GM12865 (cell line): ENCODE data around the gene DNHD1.
A peak's percentile ranks its signal among the peaks of the same experiment; 100 is the strongest.

Source experiments
- DNase-seq: peaks from one replicate; pipeline ENCODE4 v3.0.0; 2010; ENCODE audit warnings: low read depth
- H3K4me3 ChIP-seq: 2 replicates; pipeline ENCODE4 v1.5.1; 2011; ENCODE audit warnings: mild to moderate bottlenecking, low read depth, low read length, control low read depth
- CTCF ChIP-seq: IDR thresholded peaks from 2 replicates; pipeline ENCODE4 v1.5.1; 2011; ENCODE audit warnings: low read length, control low read depth, low read depth, inconsistent platforms; ENCODE audit not compliant: insufficient read depth; ENCODE audit errors: missing control alignments

DNHD1 gene

DNA sequence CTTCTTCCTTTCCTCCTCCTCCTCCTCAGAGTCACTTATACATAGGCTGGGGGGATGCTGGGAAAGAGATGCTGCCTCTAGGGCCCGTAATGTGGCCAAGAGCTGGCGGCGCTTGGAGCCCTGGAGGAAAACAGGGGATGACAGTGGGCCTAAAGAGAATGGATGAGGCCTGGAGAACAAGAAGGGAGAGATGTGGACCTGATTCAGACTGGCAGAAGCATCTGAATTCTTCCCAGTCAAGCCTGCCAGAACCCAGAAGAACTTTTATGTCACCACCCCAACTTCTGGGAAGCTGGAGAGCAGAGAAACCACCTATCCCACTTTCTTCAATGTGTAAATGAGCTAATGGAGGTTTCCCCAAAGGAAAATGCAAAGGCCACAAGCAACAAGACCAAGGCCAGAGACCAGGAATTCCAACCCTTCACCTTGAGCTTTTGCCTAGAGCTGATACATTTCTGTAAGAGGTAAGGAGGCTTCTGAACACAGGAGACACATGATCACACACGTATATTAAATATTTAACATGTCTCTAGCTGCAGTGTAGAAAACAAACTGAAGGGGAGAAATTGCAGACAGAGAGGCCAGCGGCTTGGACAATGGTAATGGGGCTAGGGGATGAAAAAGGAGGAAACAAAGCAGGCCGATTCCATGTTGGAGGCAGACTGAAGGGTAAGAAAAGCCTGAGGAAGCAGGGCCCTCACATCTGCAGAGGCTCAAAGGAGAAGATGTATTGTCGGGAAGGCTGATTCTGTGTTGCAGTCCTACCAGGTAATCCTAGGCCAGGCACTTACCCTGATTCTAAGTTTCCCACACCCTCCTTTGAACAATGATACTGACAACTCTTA lies 105.2 kb downstream of the DNHD1 start:
- no peak for TF ChIP-seq CTCF
- no peak for DNase-seq
- peak overlapping the region; percentile 82 for H3K4me3 ChIP-seq

DNA sequence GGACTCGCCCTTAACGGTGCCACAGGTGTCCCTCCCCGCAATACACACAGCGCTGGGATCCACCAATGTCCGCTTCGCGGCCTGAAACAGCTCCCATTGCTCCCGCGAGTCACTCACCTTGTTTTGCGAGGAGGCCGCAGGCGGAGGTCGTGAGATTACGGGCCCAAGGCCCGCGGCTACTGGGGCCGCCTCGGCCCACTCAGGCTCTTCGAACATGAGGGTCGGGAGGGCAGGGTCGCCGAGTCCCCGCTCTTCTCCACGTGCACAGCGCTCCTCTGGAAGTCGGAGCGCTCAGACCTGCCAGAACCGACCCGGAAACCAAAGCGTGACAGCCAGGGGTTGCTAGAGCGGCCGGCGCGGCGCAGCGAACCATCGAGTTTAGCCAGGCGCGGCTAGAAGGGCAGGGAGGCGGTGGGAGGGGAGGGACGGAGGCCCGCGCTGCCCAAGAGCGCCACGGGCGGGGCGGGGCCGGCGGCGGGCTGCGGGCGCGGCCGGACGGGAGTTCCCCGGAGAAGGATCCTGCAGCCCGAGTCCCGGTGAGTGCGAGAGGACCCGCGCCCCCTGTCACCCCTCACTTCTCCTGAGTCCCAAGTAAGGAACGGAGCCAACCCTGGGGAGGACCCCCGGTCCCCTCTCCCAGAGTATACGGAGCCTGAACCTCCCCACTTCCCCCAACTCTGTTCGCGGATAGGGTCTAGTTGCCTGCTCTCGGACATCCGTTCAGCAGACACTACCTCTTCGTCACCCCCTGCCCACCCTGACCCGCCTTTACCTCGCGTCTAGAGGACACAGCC lies 106.4 kb downstream of the DNHD1 start, which contains the start of the genes ILK and RRP8:
Gene ILK (plus strand): TSS at position 488 of the 794 bp plus-strand sequence. CDS start 498 bp downstream, outside the sequence.
Gene RRP8 (minus strand): TSS at position 330 of the 794 bp plus-strand sequence. CDS start 114 bp downstream, at position 216.
- peak; percentile 95 for DNase-seq

DNA sequence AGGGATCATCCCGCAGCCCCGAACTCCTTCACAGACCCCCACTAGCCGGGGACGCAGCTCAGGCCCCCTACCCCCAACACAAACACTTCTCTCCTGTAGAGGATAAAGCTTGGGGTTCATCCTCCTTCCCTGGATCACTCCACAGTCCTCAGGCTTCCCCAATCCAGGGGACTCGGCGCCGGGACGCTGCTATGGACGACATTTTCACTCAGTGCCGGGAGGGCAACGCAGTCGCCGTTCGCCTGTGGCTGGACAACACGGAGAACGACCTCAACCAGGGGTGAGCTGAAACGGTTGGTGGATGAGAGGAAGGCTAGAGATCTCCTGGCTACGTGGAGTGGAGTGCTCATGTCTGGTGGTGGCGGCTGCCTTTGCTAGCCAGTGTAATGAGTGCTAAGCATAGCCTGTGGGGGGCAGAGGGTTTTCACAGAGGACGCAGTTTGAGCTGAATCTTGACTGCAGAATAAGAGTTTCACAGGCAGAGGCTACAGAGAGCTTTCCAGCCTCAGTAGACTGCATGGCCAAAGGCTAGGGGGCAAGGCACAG lies 107.1 kb downstream of the DNHD1 start:
- peak; percentile 75 for DNase-seq
- peak; percentile 24 for TF ChIP-seq CTCF
- peak overlapping the region; percentile 82 for H3K4me3 ChIP-seq

More for the DNA sequence above, 106.4 kb downstream of the DNHD1 start, which contains the start of the genes ILK and RRP8:
- TF ChIP-seq CTCF, result no peak
- H3K4me3 ChIP-seq, result peak within 1 kb of the TSS; percentile 82

DNA sequence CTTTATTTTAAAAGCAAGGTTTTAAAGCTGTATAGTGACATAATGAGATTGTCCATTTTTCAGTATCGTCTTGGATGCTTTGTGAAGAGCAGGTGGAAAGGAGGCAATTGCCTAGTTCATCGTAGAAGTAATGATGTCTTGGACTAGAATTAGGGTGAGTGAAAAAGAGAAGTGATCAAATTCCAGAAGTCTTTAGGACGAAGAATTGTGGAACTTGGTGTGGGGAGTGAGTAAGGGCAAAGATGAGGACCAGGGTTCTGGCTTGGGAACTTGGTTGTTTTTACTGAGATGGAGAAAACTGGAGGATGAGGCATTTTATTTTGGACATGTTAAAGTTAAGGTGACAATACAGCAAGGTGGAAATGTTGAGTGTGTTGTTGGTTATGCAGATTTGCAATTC lies 107.7 kb downstream of the DNHD1 start:
- no peak for TF ChIP-seq CTCF
- peak overlapping the region; percentile 82 for H3K4me3 ChIP-seq
- DNase-seq, result no peak

- no peak for TF ChIP-seq CTCF
- DNase-seq, result peak; percentile 89
- H3K4me3 ChIP-seq, result peak overlapping the region; percentile 23
Observed at GRCh38 chr11:6606471-6607189, 109.5 kb downstream of the DNHD1 start.

DNA sequence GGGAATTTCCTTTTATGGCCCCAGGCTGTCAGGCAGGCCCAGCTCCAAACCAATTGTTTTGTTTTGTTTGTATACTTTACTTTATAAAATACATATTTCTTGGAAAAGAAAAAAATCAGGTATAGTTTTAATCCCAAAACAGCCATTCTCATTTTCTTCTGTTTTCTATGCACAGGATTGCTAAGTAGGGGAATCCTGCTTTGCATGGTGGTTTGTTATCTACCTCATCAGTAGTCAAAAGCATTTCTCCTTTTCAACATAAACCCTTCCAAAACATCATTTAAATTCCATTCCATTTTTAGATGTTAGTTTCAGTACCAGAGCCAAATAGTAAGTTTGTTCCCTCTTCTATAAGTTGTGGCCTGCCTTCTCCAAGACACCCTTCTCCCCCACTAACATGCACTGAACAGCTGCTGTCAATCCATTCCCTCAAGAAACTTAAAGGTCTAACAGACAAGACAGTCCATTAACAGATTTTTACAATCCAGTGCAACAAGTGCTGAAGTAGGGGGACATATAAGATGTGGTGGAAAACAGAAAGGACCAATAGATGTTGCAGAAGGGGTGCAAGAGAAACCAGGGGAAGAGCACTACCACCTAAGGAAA lies 110.2 kb downstream of the DNHD1 start:
- no peak for TF ChIP-seq CTCF
- peak overlapping the region; percentile 9; the same call in 1 of the 2 replicates for H3K4me3 ChIP-seq

More for the DNA sequence above, 110.2 kb downstream of the DNHD1 start:
- no peak for DNase-seq
